T-helper 2 cell (primary cell): ENCODE measurements around the gene EPHB6.

Experiments
- DNase-seq, 5 experiments: peaks; one replicate each; pipeline versions ENCODE4 v3.0.0 to v3.0.0-alpha.2; 2012 to 2022

Gene EPHB6

DNA sequence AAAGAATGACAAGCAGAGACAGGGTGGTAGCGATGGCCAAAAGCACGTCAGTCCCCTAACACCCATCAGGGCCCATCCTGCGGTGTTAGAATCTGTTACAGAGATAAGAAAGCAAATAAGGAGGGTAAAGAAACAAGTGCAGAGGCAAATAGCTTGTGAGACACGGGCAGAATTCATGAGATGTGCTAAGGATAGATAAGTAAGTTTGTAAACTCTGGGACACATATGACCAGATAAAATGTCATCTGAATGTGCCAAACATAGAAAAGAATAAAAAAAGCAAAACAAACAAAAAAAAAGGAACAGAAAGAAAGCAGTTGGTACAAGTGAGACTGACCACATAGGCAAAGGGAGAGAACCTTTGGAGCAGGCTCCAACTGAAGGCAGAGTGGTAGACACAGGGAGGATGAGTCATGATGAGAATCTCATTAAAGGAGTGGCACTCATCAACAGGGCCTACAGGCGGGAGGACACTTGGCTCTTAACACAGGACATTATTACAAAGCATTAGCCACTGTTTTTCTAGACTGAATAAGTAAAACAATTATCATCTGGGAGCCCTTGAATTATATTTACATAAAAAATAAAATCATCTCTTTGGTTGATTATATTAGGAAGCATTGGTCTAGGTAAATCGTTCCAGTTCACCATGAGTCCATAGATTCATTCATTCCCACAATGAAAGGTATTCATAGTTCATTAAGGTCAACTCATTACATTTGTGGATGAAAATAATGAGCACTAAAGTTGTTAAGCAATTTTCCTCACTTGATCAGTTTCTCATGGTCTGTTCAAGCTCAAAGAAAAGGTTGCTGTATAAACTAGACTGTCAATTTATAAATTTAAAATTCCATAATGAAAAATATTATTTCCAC lies 21.5 kb upstream of the EPHB6 start:
- no peak for DNase-seq

DNA sequence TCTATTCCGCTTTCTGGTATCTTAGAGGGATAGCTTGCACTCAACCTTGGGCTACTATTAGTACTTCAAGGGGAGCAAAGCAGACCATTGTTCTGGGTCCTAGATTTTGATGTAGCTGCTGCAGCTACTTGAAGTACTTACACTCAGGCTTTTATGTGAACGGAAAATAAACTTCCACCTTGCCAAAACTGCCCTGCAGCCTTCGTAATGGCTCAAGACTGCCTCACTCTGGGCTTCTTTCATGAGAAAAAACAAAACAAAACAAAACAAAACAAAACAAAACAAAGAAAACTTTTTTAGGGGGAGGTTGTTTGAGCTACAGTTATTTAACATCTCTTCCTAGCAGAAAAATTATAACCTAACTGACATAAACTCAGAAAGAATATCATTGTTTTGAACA lies 19.4 kb upstream of the EPHB6 start:
- no peak for DNase-seq

DNA sequence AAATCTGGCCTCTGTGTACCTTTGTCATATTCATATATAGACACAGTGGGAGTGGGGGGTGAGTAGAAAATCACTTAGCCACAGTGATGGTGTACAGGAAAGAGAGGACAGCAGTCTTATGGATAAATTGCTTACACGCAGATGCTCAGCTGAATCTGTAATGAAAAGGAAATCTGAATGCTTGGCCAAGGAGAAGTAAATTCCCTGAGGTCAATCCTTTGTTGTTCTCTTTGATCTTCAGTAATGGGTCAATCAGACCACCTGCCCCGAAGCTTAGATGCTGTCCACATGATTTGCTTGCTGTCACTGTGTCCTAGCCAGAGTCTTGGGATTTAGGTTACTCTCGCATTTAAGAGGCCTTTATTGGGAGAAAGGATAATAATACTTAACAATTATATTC lies 18.4 kb upstream of the EPHB6 start:
- DNase-seq: no peak

DNA sequence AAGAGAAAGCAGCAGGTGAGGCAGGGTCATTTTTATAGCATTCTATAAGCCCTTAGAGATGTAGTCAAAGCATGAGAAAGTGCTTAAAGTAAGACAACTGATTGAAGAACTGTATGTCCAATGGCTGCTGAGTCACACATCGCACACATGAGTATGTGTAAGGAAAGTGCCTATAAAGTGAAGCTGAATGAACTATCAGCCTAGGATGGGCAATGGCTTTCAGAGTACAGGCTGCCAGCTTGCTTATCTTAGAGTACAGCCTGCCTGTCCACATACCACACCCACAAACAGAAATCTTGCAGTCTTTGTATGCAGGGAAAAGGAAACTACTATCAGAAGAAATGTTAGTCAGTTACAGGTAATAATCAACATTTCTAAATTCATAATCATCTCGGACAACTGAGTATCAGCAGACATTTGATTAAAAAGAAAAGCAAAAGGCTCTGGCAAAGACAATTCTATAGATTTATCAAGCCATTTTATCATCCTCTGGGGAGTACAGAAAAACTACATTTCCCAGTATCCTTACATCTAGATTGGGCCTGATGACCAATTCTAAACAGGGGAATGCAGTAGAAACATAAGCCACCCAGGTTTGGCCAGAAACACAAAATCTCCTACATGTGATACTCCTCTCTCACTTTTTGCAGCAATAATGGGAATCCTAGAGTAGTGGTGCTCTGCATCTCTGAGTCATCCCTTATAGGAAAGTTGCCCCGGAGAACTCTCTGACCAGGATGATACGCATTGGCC lies 16.2 kb upstream of the EPHB6 start:
- no peak for DNase-seq

DNA sequence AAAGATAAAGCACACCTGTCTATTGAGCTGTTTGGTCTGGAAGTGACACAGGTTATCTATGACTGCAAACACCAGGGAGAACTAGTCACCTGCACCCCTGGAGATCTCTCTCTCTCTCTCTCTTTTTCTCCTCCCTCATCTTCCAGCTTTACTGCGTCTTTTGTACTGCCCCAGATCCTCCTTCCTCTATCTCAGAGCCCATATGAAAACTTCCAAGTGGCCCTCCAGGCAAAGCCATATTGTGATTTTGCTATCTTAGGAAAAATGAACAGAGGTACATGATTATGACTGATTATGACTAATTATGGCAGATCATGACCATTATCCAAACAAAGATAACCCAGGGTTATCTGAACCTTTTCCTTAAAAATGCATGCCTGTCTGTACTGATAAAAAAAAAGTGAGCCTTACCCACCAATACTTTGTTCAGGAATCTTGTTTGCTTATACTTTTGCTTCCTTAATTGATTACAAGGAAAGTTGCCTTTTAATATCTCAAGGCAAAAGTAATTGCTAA lies 12.6 kb upstream of the EPHB6 start:
- DNase-seq: no peak

DNA sequence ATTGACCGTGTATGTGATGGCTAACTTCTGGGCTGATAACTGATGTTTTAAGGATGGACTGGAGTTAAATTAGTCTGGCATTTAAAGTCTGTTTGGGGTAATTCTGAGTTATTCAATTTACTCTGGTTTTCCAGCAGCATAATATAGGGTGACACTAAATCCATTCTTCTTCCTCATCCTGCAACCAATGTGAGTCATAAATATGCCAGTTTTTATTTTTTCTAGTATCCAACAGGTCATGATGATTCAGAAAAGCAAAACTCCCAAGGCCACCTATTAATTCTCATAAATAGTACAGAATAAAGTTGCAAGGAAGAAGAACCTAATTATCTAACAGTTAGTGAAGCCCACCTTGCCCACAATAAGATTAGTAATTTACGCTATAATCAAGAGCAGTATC lies 7.5 kb upstream of the EPHB6 start:
- no peak for DNase-seq

DNA sequence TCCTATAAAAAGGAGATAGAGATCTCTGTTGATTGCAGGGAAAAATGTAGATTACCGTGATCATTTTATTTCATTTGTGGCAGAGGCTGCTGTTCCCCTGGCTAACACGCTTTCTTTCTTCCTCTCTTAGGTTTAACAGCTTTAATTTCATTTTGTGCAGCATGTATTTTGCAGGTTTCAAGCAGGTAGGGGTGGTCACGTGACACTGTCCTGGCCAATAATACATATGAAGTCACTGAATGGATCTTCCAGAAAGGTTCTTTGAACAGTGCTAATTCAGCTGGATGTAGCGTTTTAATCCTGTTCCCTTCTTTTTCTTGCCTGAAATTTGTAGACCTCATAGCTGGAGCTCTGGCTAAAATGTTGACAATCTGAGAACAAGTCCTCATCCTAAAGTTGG lies 3.6 kb upstream of the EPHB6 start:
- DNase-seq: no peak

DNA sequence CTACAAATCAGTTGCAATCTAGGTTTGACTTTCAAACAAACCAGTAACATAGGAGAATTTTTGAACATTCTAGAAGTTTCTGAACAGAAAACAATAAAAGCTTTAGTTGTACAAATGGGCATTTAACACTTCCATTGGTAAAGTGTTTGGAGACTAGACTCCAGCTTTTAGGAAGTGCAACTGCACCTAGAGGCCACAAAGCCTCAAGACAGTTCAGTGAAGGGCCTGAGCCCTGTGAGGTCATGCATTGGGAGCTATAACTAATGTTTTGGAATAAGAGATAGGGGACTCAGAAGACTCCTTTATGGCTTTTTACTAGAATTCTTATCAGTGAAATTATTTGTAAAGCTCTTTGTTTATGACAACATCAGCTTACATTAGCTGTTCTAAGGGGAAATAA lies 3.0 kb upstream of the EPHB6 start:
- DNase-seq: no peak

DNA sequence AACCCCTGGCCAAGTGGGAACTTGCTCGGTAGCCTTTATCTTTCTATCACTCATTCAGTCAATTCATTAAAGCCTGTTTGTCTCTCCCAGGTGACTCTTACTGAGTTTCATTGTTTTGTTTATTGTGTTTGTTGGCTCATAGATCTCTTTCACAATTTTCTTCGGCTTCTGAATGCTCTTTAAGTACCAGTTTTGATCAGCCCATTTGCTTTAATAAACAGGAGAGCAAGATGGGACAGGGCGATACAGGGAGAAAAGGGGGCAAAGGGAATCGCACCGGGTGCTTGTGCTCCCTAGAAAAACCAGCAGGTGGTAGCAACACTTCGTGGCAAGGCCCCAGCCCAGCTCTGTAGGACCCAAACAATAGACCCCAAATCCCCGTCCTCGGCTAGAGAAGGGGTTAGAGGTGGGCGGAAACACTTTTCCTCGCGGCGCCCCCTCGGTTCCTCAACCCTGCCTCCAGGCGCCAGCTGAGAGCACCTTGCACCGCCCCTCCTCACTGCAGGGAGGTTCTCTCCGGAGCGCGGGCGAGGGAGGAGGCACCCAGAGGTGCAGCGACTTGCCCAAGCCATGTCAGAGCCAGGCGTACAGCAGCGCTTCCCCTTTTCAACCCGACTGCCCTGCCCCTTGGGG lies 1.0 kb upstream of the EPHB6 start:
- peak; percentile 42 to 69 (median 47) for DNase-seq

DNA sequence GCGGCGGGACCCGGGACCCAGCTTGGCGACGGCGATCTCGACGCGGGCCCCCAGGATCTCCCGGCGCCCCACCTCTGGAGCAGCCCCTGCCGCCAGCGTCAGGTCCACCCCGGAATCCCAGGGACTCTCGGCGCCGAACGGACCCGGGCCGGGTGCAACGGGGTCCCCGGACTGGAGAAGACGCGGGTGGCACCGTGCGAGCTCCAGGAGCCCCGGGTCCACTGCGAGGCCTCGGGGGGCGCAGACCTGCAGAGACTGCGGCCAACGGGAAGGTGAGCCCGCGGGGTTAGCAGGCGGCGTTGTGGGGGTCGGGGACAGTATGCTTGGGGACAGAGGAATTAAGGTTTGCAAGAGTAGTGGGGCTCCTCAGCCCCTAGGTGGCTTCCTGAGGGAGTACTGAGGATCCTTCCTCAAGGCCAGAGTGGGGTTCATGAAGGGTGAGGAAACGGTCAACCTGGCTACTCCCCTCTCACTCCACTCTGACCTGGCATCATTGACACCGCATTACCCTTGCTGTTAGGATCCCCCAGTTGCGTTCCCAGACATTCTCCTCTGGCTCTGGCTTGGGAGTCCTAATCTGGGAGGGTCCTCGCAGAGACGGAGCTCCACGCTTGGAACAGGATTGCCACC lies 353 bp downstream of the EPHB6 start:
- DNase-seq: no peak

DNA sequence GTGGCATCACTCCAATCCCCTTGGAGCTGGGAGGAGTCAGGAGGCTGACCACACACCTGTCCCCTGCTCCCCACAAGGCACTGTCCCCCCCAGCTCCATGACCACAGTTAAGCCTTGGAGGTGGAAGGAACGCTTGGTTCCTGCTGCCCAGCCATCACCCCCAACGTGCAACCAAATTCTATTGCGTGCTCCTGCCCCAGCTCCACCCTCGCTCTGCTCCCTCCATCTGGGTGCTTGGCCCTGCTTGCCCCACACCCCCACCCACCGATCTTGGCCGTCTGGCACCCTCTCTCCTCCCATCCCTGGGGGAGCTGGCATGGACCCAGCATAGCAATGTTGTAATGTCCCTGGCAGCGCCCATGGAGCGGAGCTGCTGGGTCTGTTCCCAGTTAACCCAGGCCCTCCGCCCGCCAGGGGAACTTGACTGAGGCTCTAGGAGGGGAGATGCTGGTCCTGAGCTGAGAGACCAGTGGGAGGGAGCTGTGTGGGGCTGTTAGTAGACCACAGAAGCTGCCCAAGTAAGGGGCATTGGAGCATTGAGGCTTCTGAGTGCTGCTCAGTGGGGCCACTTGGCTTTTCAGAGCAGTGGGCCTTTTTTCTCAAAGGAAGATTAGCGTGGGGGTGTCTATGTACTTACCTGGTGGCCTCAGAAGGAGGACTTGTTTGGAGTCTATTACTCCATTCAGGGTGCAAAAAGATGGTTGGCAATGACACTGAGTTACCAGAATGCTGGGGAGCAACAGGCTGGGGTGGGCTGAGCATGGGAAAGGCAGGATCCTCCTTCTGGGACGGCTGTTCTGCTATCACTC lies 1.1 kb downstream of the EPHB6 start:
- no peak for DNase-seq

DNA sequence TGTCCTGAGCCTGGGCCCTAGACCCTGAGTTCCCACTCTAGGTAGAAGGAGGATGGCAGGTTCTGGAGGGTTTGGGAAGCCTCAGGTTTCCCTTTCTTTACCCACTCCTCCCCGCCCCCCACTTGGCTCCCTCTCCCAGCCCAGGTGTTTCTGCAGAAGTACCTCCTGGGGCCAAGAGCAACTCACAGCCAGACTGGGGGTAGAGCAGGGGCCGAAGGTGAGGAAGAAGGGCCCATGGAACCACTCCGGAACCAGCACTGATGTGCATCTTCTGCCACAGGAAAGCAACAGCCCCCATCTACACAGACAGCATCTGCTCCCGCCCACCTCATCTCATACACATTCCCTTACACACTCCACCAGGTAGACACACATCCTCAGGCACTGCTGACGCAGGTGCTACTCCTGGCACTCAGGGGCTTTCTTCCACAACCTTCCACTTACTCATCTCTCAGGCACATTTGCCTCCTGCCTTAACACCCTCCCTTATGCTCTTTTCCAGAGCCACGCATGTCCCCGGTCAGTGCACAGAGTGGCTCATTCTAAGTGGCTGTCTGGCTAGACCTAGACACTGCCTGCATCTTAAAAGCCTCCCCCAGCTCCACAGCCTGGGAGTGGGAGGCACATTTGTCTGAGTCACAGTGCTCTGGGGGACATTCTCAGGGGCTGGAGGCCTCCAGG lies 1.8 kb downstream of the EPHB6 start:
- no peak for DNase-seq

DNA sequence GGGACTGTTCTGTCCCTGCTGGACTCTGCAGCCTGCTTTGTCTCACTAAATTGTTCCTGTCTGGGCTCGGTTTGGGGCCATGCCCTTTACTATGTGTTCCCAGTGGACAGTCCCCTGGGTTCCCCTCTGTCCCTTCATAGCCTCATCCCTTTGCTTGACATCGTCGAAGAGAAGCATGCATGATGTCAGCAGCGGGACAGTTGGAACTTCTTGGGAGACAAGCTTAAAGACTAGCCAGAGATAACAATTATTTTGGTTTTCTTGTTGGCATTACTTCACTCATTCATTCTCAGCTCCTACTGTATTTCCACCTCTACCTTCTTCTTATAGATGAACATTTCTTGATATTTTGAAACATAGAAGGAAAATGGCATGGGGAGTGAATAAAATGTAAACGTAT lies 2.7 kb downstream of the EPHB6 start:
- DNase-seq: no peak

DNA sequence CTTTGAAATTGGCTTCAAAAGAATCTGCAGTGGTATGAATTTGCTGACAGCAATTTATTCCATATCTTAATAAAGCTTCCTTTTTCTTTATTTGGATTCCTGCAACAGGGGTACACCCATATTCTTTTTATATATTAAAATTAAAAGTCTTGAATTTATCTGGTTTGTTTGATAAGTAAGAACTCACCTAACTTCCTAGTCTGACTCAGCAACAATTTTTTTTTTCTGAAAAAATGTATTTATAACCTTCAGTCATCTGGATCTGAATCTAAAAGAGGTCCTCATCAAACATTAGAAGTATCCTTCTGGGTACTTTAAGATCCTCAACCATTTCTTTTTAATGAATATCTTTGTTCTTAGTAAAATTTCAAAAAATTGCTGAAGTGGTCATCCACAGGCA lies 4.5 kb downstream of the EPHB6 start:
- no peak for DNase-seq

DNA sequence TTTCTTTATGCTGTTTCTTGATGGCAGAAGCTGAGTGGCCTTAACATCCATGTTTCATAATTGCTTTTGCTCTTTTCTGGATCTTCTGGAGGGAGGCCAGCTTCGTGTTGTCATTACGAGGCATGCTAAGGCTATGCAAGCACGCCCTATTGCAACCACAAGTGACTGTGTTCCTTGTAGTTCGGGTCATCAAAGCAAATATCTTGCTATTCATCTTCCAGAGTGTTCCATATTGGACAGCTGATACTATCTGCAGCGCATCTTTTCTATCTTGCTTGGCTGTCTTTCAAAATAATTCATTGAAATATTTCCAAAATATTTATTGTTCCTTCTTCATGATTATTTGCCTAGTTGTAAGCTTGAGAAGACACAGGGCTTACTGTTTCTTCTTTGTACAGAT lies 5.0 kb downstream of the EPHB6 start:
- DNase-seq: no peak

DNA sequence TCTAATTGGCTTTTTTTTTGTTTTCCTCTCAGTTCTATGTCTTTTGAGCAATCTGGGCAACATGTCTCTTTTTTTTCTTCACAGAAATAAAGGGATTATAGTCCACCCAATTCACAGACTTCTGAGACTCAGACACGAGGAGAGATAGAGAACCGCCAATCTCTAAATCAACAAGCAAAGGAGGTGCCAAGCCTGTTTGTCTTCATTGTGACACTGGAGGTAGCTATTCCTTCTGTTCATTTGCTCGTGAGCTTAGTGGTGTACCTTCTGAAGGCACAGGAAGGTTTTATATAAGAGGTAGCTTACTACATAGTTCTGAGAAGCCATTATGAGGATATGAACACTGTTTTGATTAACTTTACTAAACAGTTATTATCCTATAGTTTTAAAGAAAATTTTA lies 6.1 kb downstream of the EPHB6 start:
- DNase-seq: no peak

DNA sequence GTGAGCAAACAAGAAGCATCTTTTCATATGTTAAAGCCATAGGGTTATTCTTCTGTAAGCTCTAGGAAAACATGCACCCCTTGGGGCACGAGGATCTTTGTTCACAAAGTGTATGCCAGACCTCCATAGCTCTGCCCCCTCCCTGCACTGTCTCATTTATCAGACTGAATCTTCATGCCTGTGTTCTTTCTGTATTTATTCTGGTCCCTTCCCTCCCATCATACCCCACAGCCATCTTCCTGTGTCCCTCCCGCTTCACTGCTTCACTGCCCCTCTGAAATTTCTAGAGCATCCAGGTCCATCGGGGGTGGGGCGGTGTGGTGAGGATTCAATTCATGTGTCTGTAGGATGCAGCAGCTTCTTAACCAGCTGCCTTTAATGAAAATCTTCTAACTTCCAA lies 7.5 kb downstream of the EPHB6 start:
- no peak for DNase-seq

DNA sequence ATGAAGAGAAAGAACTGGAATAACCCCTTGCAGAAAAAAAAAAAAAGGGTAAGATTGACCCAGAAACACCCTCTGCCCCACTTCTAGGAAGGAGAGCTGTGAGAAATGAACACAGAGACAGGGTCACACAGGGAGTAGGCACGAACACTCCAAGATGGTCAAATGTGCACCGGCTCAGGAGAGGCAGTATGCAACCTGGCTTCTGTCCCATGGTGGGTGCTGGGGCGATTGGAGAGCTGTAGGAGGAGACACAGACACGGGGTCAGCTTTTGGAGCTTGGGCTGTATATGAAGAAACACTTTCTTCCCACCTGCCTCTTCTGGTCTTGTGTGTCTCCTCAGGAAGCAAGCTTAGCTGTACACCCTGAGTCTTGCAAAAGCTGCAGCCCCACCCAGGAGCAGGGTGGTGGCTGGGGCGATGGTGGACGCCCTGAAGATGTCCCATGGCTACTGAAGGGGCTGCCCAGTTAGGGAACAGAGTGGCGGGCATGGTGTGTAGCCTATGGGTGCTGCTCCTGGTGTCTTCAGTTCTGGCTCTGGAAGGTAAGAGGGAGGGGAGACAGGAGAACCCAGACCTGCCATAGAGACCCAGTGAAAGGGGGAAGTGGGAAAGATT lies 8.0 kb downstream of the EPHB6 start:
- no peak for DNase-seq

DNA sequence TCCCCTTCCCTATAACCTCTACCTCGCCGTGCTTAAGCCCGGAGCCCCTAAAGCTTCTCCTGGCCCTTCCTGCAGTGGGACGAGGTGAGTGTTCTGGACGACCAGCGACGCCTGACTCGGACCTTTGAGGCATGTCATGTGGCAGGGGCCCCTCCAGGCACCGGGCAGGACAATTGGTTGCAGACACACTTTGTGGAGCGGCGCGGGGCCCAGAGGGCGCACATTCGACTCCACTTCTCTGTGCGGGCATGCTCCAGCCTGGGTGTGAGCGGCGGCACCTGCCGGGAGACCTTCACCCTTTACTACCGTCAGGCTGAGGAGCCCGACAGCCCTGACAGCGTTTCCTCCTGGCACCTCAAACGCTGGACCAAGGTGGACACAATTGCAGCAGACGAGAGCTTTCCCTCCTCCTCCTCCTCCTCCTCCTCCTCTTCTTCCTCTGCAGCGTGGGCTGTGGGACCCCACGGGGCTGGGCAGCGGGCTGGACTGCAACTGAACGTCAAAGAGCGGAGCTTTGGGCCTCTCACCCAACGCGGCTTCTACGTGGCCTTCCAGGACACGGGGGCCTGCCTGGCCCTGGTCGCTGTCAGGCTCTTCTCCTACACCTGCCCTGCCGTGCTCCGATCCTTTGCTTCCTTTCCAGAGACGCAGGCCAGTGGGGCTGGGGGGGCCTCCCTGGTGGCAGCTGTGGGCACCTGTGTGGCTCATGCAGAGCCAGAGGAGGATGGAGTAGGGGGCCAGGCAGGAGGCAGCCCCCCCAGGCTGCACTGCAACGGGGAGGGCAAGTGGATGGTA lies 9.2 kb downstream of the EPHB6 start:
- no peak for DNase-seq
